ENCODE measurements around the gene IL16.

DNA sequence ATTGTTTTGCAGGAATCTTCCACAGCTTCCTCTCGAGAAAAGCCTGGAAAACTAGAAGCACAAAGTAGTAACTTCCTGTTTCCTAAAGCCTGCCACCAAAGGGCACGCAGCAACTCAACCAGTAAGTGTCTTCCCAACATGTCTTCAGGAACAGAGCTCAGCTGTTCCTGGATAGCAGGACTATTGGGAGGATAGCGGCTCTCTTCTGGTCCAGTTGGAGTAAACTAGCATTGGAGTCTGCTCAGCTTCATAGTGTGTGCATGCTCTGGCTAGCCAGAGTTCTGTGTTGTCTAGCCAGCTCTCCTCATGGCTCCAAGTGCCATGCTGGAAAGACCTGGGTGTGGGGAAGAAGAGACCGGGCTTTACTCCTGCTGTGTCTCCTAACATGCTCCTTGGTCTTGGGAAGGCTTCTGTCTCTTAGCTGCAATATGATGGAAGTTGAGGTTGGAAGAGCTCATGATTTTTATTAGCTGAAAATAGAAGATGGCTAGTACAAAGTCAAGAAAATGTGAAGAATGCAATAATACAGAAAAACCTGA lies 63.1 kb downstream of the IL16 start:
- TF ChIP-seq, protein P1, sequence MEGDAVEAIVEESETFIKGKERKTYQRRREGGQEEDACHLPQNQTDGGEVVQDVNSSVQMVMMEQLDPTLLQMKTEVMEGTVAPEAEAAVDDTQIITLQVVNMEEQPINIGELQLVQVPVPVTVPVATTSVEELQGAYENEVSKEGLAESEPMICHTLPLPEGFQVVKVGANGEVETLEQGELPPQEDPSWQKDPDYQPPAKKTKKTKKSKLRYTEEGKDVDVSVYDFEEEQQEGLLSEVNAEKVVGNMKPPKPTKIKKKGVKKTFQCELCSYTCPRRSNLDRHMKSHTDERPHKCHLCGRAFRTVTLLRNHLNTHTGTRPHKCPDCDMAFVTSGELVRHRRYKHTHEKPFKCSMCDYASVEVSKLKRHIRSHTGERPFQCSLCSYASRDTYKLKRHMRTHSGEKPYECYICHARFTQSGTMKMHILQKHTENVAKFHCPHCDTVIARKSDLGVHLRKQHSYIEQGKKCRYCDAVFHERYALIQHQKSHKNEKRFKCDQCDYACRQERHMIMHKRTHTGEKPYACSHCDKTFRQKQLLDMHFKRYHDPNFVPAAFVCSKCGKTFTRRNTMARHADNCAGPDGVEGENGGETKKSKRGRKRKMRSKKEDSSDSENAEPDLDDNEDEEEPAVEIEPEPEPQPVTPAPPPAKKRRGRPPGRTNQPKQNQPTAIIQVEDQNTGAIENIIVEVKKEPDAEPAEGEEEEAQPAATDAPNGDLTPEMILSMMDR (IDR thresholded peaks at IDR 0.05), result no peak
- TF ChIP-seq POLR2A (IDR thresholded peaks at IDR 0.05), result no peak
- TF ChIP-seq POLR2AphosphoS5 (IDR thresholded peaks at IDR 0.05), result no peak
- no peak for TF ChIP-seq EP300 (IDR thresholded peaks at IDR 0.05)
